ENCODE data around the gene ZNF664. TPM values are rescaled to one million over a fixed set of nuclear protein-coding genes. Genes with fewer than 3 reads are reported as not detected.

Gene ZNF664
- total and polyA plus RNA-seq, 2 of the 4 experiments (the other 2 are of a cell fraction) = 29.9 to 32.6 TPM

DNA sequence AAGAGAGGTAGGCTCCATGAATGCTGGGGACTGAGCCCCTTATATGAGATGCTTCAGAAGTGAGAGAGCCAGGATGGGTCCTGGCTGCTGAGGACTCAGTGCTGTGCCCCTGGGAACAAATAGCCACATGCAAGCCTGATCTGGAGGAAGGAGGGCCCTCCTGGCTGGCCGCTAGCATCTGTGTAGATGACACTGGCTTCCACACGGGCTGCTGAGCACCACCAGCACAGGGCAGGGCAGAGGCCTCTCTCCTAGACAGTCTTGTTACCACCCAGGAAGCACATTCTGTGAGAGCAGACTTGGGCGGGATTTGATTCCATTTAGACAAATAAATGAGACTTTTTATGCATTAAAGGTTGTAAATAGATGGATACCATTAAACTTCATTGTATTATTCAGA, 48.0 kb downstream of the ZNF664 start:
- Histone ChIP-seq H2AFZ (replicated peaks; ENCODE audit: low read length, poor library complexity) (no peak overlapping the region), H3K36me3 (ENCODE audit: control insufficient read depth, insufficient read depth, low read length) (no peaks in the 10 kb centered on the region), H3K4me2 (ENCODE audit: low read depth, low read length) (no peak overlapping the region), H2BK20ac (ENCODE audit: low read depth, low read length) (no peak overlapping the region), H3K9me1 (ENCODE audit: insufficient read depth, low read length) (0 out of 2 replicates have a peak, but pooled peaks cover 4% of the 10 kb centered on the region), H3K4me1 (ENCODE audit: control insufficient read depth, insufficient read depth, low read length) (no peaks in the 10 kb centered on the region), H2BK120ac (ENCODE audit: low read depth, low read length) (no peak overlapping the region), H4K20me1 (ENCODE audit: insufficient read depth, low read length) (no peaks in the 10 kb centered on the region), H3K18ac (ENCODE audit: low read depth, low read length) (no peak overlapping the region), H2BK5ac (ENCODE audit: low read depth, low read length, poor library complexity, severe bottlenecking) (no peak overlapping the region), H4K91ac (ENCODE audit: insufficient read depth, low read depth, low read length) (no peak overlapping the region), H3K9me3 (ENCODE audit: control insufficient read depth, insufficient read depth, low read length) (no peaks in the 10 kb centered on the region), H2AK5ac (ENCODE audit: low read depth, low read length) (no peak overlapping the region), H2BK15ac (ENCODE audit: low read depth, low read length) (no peak overlapping the region), H2AK9ac (replicated peaks; ENCODE audit: low read depth, low read length, poor library complexity) (no peak overlapping the region), H3K79me1 (ENCODE audit: low read depth in 1 of 2, low read length in 2 of 2) (no peaks in the 10 kb centered on the region; a peak in 1 of 4 replicates), H3K4me3 (ENCODE audit: insufficient read depth, low read depth, low read length) (no peak overlapping the region), H3K27me3 (ENCODE audit: control insufficient read depth, insufficient read depth, low read length) (no peaks in the 10 kb centered on the region), H3K56ac (ENCODE audit: extremely low read depth, insufficient read depth, low read length) (no peak overlapping the region), H3K27ac (ENCODE audit: insufficient read depth, low read length) (no peak overlapping the region), H4K8ac (ENCODE audit: low read depth in 2 of 2, low read length in 2 of 2) (no peak overlapping the region), H3K14ac (replicated peaks; ENCODE audit: low read depth, low read length) (no peak overlapping the region), H3K23ac (ENCODE audit: low read depth, low read length) (no peak overlapping the region), H3K9ac (ENCODE audit: low read depth, low read length) (no peak overlapping the region), H3K4ac (ENCODE audit: low read depth, low read length) (no peak overlapping the region), H4K5ac (ENCODE audit: low read depth, low read length) (no peak overlapping the region)
- BruUV-seq (replicated peaks) = no TSS peak
- CTCF ChIA-PET = no interaction called here
- no CpG with 5 or more reads among the region's 3 CpGs for WGBS, 2 experiments (ENCODE audit: extremely low coverage in 2 of 2, insufficient read length in 1 of 2)
- in situ Hi-C loops (cut with MboI; ENCODE audit: low sequenced_read_pairs) = no loop called here
- POLR2A ChIA-PET (ENCODE audit: unreplicated experiment) = no interaction called here
- TF ChIP-seq, protein P1, sequence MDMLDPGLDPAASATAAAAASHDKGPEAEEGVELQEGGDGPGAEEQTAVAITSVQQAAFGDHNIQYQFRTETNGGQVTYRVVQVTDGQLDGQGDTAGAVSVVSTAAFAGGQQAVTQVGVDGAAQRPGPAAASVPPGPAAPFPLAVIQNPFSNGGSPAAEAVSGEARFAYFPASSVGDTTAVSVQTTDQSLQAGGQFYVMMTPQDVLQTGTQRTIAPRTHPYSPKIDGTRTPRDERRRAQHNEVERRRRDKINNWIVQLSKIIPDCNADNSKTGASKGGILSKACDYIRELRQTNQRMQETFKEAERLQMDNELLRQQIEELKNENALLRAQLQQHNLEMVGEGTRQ (IDR thresholded peaks at IDR 0.05; ENCODE audit: low read depth, low read length) = no peak
- no peak for TF ChIP-seq MAFK (IDR thresholded peaks at IDR 0.05; ENCODE audit: low read depth, low read length)
- TF ChIP-seq, protein P2, sequence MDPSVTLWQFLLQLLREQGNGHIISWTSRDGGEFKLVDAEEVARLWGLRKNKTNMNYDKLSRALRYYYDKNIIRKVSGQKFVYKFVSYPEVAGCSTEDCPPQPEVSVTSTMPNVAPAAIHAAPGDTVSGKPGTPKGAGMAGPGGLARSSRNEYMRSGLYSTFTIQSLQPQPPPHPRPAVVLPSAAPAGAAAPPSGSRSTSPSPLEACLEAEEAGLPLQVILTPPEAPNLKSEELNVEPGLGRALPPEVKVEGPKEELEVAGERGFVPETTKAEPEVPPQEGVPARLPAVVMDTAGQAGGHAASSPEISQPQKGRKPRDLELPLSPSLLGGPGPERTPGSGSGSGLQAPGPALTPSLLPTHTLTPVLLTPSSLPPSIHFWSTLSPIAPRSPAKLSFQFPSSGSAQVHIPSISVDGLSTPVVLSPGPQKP (IDR thresholded peaks at IDR 0.05; ENCODE audit: borderline replicate concordance, low read depth, low read length) = no peak
- TF ChIP-seq BHLHE40 (IDR thresholded peaks at IDR 0.05; ENCODE audit: low read depth, low read length) = no peak
- TF ChIP-seq MXI1 (IDR thresholded peaks at IDR 0.05; ENCODE audit: borderline replicate concordance, low read depth, low read length) = no peak
- TF ChIP-seq, protein P3, sequence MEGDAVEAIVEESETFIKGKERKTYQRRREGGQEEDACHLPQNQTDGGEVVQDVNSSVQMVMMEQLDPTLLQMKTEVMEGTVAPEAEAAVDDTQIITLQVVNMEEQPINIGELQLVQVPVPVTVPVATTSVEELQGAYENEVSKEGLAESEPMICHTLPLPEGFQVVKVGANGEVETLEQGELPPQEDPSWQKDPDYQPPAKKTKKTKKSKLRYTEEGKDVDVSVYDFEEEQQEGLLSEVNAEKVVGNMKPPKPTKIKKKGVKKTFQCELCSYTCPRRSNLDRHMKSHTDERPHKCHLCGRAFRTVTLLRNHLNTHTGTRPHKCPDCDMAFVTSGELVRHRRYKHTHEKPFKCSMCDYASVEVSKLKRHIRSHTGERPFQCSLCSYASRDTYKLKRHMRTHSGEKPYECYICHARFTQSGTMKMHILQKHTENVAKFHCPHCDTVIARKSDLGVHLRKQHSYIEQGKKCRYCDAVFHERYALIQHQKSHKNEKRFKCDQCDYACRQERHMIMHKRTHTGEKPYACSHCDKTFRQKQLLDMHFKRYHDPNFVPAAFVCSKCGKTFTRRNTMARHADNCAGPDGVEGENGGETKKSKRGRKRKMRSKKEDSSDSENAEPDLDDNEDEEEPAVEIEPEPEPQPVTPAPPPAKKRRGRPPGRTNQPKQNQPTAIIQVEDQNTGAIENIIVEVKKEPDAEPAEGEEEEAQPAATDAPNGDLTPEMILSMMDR (conservative IDR thresholded peaks at IDR 0.05; ENCODE audit: low read depth, low read length) = no peak
- TF ChIP-seq FOS (IDR thresholded peaks at IDR 0.05; ENCODE audit: low read depth, low read length) = no peak
- TF ChIP-seq RFX5 (IDR thresholded peaks at IDR 0.05; ENCODE audit: low read depth, low read length) = no peak
- no peak for TF ChIP-seq RAD21 (IDR thresholded peaks at IDR 0.05; ENCODE audit: low read length)
- TF ChIP-seq SMC3 (IDR thresholded peaks at IDR 0.05; ENCODE audit: low read depth, low read length) = no peak
- TF ChIP-seq CHD1 (IDR thresholded peaks at IDR 0.05; ENCODE audit: low read depth, low read length) = no peak
- no peak for TF ChIP-seq NFE2L2 (IDR thresholded peaks at IDR 0.05; ENCODE audit: low read depth, low read length)
- TF ChIP-seq CEBPB (IDR thresholded peaks at IDR 0.05; ENCODE audit: low read depth, low read length) = no peak
- no peak for DNase-seq
- ATAC-seq (ENCODE audit: low read depth) = no peak
- dilution Hi-C loops (cut with HindIII; ENCODE audit: low sequenced_read_pairs, unreplicated experiment) = no loop called here
- intact Hi-C loops (cut with micrococcal nuclease) = no loop called here

All from IMR-90 (cell line).